Testis (tissue), 3 donors: Measurements from ENCODE around the gene KRT36. TPM values are rescaled to one million over a fixed set of nuclear protein-coding genes. Genes with fewer than 3 reads are reported as not detected.

Experiments
- DNase-seq: peaks from one replicate; pipeline ENCODE4 v3.0.0-alpha.2; 2019
- H3K27ac ChIP-seq, 2 donors: fragments of 200-600 bp; sonication (generic); one replicate each; pipeline ENCODE4 v1.5.1; 2019
- H3K27me3 ChIP-seq: fragments of 200-600 bp; sonication (generic); one replicate; pipeline ENCODE4 v1.5.1; 2019
- H3K36me3 ChIP-seq: fragments of 200-600 bp; sonication (generic); one replicate; pipeline ENCODE4 v1.5.1; 2017; ENCODE audit warnings: low read depth; ENCODE audit errors: missing control alignments
- H3K4me1 ChIP-seq: fragments of 200-600 bp; sonication (generic); one replicate; pipeline ENCODE4 v1.5.1; 2019
- H3K4me3 ChIP-seq, 2 donors: fragments of 200-600 bp; sonication (generic); one replicate each; pipeline ENCODE4 v1.5.1; 2017 to 2019
- H3K9me3 ChIP-seq: fragments of 200-600 bp; sonication (generic); one replicate; pipeline ENCODE4 v1.5.1; 2017
- CTCF ChIP-seq, 3 experiments: fragments of 450-650 bp in 2 of 3; fragments of 200-600 bp in 1 of 3; sonication (generic) in 1 of 3; IDR thresholded peaks; one replicate each; pipeline ENCODE4 v1.5.1; 2016 to 2019; ENCODE audit warnings: antibody characterized with exemption in 3 of 3, mild to moderate bottlenecking in 2 of 3, moderate library complexity in 1 of 3
- POLR2A ChIP-seq: fragments of 450-650 bp; IDR thresholded peaks from one replicate; pipeline ENCODE4 v1.6.1; 2017; ENCODE audit warnings: antibody characterized with exemption, mild to moderate bottlenecking, moderate library complexity
- whole genome bisulfite sequencing, 2 donors: methylation state at CpG; one replicate each; pipeline ENCODE4 v1.1.5; 2018; 5-methylcytosine and 5-hydroxymethylcytosine counted together
- intact Hi-C: fragments of 100-400 bp; cut with DNase I; formaldehyde crosslinking; loops from one replicate; pipeline ENCODE4 v1.15.1; 2023; ENCODE audit warnings: low total_unique reads
- polyA plus RNA-seq: library from polyadenylated mRNA; stranded (reverse); fragments of 350-450 nt; fragmentation: Illumina TruSeq; extraction: RNeasy Lipid Tissue Mini Kit (QIAGEN cat#74804); gene quantifications from one replicate; pipeline ENCODE4 v1.2.3, GENCODE V29; 2014; ENCODE audit warnings: low read depth, low replicate concordance; ENCODE audit not compliant: insufficient read depth
- total RNA-seq, 2 donors: library from RNA; depleted of rRNA; stranded (reverse); fragments of >200 nt; gene quantifications; one replicate each; pipeline ENCODE4 v1.2.3, GENCODE V29; 2016

Gene KRT36
- total and polyA plus RNA-seq, 3 donors from 2014 or later, result 0.24 to 0.43 (median 0.24) TPM

GRCh38 chr17:41491476-41491875, 1.8 kb upstream of the KRT36 start:
- no peaks in the 10 kb centered on the region for H3K36me3 ChIP-seq
- WGBS, 2 donors, result 82 to 86% methylated on average over 2 of the region's 2 CpGs
- H3K9me3 ChIP-seq, result no peaks in the 10 kb centered on the region
- intact Hi-C loops, result no loop called here
- H3K27me3 ChIP-seq, result no peaks in the 10 kb centered on the region
- no peak overlapping the region for H3K4me3 ChIP-seq
- H3K27ac ChIP-seq, result no peak overlapping the region
- peaks cover 19% of the 10 kb centered on the region for H3K4me1 ChIP-seq
- DNase-seq, result no peak
- TF ChIP-seq POLR2A (no peak), CTCF (IDR thresholded peaks at IDR 0.05) (no peak)

DNA sequence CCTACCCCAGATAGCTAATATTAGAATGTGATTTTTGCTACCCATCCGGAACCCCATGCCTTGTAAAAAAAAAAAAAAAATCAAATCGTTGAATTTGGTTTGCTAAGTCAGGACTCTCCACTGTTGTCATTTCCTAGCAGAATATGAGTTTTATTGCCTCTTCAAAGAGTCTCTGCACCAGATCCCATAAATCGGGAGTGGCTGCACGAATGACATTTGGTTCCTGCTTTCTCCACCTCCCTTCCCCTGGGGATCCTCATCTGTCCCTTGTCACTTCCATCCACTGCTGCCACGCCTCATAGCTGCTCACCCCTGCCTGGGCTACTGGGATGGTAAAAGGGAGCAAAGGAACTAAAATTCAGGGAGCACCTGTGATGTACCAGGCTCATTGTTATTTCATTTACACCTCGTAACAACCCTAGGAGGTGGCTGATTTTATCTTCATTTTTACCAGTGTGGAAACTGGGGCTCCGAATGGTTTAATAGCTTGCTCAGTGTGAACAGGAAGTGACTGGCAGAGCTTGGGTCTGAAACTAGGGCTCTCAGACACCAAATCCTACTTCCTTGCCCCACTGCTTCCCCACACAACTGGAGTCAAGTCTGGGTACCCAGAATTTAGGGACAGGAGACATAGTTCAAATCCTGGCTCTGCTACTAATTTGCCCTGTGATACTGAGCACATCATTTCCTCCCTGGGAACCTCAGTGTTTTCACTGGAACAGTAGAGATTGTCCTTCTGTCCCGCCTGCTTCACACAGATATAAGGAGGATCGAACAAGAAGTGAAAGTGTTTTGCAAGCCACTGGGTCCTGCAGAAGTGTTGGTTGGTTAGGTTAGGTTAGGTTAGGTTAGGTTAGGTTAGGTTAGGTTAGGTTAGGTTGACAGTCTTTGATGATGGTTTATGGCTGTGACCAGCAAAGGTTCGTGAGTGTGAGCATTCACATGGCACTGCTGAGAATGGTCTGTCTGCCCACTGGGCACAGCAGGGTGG, 585 bp upstream of the KRT36 start:
- Histone ChIP-seq H3K27me3 (no peaks in the 10 kb centered on the region), H3K4me3 (no peak overlapping the region), H3K27ac (no peak overlapping the region), H3K36me3 (no peaks in the 10 kb centered on the region), H3K9me3 (no peaks in the 10 kb centered on the region), H3K4me1 (peaks cover 19% of the 10 kb centered on the region)
- intact Hi-C loops, result no loop called here
- DNase-seq, result no peak
- WGBS, 2 donors, result 80 to 82% methylated on average over 10 of the region's 10 CpGs
- TF ChIP-seq POLR2A (no peak), CTCF (IDR thresholded peaks at IDR 0.05) (no peak)

GRCh38 chr17:41486809-41487530, 2.7 kb downstream of the KRT36 start:
- intact Hi-C loops, result no loop called here
- no peaks in the 10 kb centered on the region for H3K36me3 ChIP-seq
- WGBS, 2 donors, result 65 to 70% methylated on average over 10 to 29 of the region's 29 CpGs
- peak overlapping the region in 1 of 2 donors; percentile 10 for H3K4me3 ChIP-seq
- H3K9me3 ChIP-seq, result no peaks in the 10 kb centered on the region
- H3K4me1 ChIP-seq, result peaks cover 4% of the 10 kb centered on the region
- TF ChIP-seq POLR2A (no peak), CTCF (IDR thresholded peaks at IDR 0.05) (peak in 1 of 3 experiments; percentile 17)
- no peaks in the 10 kb centered on the region for H3K27me3 ChIP-seq
- peak; percentile 53 for DNase-seq
- H3K27ac ChIP-seq, result no peak overlapping the region

- Histone ChIP-seq H3K27me3 (no peaks in the 10 kb centered on the region), H3K9me3 (no peaks in the 10 kb centered on the region), H3K36me3 (no peaks in the 10 kb centered on the region), H3K4me3 (peak overlapping the region in 1 of 2 donors; percentile 10), H3K27ac (no peak overlapping the region), H3K4me1 (no peaks in the 10 kb centered on the region)
- TF ChIP-seq POLR2A, result no peak
- TF ChIP-seq CTCF (IDR thresholded peaks at IDR 0.05), result no peak
- intact Hi-C loops, result no loop called here
- no peak for DNase-seq
- WGBS, 2 donors, result 54 to 95% methylated on average over 10 to 13 of the region's 13 CpGs
These were observed 3.4 kb downstream of the KRT36 start for GRCh38 chr17:41486316-41486715.
